Left ventricle myocardium inferior (tissue), 1 donor: ENCODE data around the gene GPR42. TPM values are rescaled to one million over a fixed set of nuclear protein-coding genes. Genes with fewer than 3 reads are reported as not detected.

Experiments used
- DNase-seq: peaks from one replicate; pipeline ENCODE4 v3.0.0-alpha.2; 2020
- H3K27ac ChIP-seq: fragments of 200-600 bp; replicated peaks from 2 replicates; pipeline ENCODE4 v1.8.0; 2021
- H3K27me3 ChIP-seq: fragments of 200-600 bp; 2 replicates; pipeline ENCODE4 v1.8.0; 2021; ENCODE audit warnings: low read depth
- H3K36me3 ChIP-seq: fragments of 200-600 bp; 2 replicates; pipeline ENCODE4 v1.8.0; 2021
- H3K4me1 ChIP-seq: fragments of 200-600 bp; 2 replicates; pipeline ENCODE4 v1.8.0; 2021
- H3K4me3 ChIP-seq: fragments of 200-600 bp; 2 replicates; pipeline ENCODE4 v1.8.0; 2021; ENCODE audit warnings: mild to moderate bottlenecking, moderate library complexity
- H3K9me3 ChIP-seq: fragments of 200-600 bp; replicated peaks from 2 replicates; pipeline ENCODE4 v1.8.0; 2021
- intact Hi-C: fragments of 100-400 bp; cut with micrococcal nuclease; formaldehyde crosslinking; loops from one replicate; pipeline ENCODE4 v1.11.0; 2022
- long read RNA-seq: library from polyadenylated mRNA; unstranded; transcript quantifications from one replicate; pipeline ENCODE4 v2.0.0, GENCODE V29; 2021
- total RNA-seq: library from RNA; stranded (reverse); fragmentation: NEBNext Ultra II Directional; extraction: Animal tissue kit (Norgen Biotek cat#: 25700); gene quantifications from one replicate; pipeline ENCODE4 v1.2.1, GENCODE V29; 2021
- TF ChIP-seq, protein P1 (sequence below): fragments of 200-600 bp; IDR thresholded peaks from 2 replicates; pipeline ENCODE4 v1.8.0; 2021; ENCODE audit warnings: antibody characterized with exemption, mild to moderate bottlenecking, borderline replicate concordance
- donor health status: DM: no; HTN: yes; CAD: no; lungs with severe emphysema.

GPR42 gene
- total RNA-seq: not detected
- long read RNA-seq: 0 reads

DNA sequence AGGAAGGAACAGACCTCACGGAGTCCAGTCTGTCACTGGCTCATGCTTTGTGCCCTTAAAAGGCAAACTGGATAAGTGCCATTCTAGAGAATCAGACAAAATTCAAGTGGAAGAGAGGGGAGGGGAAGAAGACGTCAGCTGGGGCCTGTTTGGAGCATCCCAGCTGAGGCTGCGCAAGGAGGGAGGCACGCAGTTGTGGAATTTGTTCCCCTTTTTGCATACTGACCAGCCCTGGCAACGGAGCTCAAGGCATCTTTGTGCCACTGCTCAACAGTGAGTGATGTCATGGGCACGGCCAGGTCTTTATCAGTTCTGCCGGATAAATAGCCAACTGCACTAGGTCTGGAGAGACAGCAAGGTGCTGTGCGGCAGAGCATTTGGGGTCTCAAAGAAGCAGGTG lies at the start of gene GPR42:
GPR42 (plus strand) TSS at position 347 of the 400 bp plus-strand sequence. CDS start 292 bp downstream, outside the sequence.
- intact Hi-C loops: no loop called here
- H3K27me3 ChIP-seq: peaks cover 21% of the 10 kb centered on the region
- peaks cover 3% of the 10 kb centered on the region for H3K9me3 ChIP-seq
- no peak within 1 kb of the TSS for H3K27ac ChIP-seq
- TF ChIP-seq, protein P1, sequence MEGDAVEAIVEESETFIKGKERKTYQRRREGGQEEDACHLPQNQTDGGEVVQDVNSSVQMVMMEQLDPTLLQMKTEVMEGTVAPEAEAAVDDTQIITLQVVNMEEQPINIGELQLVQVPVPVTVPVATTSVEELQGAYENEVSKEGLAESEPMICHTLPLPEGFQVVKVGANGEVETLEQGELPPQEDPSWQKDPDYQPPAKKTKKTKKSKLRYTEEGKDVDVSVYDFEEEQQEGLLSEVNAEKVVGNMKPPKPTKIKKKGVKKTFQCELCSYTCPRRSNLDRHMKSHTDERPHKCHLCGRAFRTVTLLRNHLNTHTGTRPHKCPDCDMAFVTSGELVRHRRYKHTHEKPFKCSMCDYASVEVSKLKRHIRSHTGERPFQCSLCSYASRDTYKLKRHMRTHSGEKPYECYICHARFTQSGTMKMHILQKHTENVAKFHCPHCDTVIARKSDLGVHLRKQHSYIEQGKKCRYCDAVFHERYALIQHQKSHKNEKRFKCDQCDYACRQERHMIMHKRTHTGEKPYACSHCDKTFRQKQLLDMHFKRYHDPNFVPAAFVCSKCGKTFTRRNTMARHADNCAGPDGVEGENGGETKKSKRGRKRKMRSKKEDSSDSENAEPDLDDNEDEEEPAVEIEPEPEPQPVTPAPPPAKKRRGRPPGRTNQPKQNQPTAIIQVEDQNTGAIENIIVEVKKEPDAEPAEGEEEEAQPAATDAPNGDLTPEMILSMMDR: no peak
- no peaks in the 10 kb centered on the region for H3K36me3 ChIP-seq
- no peaks in the 10 kb centered on the region for H3K4me1 ChIP-seq
- no peak within 1 kb of the TSS for H3K4me3 ChIP-seq
- no peak for DNase-seq

GRCh38 chr19:35321291-35321690 lies 49.6 kb upstream of the GPR42 start:
- peaks cover 19% of the 10 kb centered on the region for H3K27me3 ChIP-seq
- DNase-seq: no peak
- intact Hi-C loops: no loop called here
- H3K4me3 ChIP-seq: no peak overlapping the region
- peaks cover 20% of the 10 kb centered on the region for H3K4me1 ChIP-seq
- TF ChIP-seq, protein P1: no peak
- H3K27ac ChIP-seq: no peak overlapping the region
- H3K9me3 ChIP-seq: peaks cover 8% of the 10 kb centered on the region
- H3K36me3 ChIP-seq: no peaks in the 10 kb centered on the region

- intact Hi-C loops: no loop called here
- no peaks in the 10 kb centered on the region for H3K36me3 ChIP-seq
- H3K4me3 ChIP-seq: no peak overlapping the region
- no peak overlapping the region for H3K27ac ChIP-seq
- peaks cover 20% of the 10 kb centered on the region for H3K4me1 ChIP-seq
- no peak for DNase-seq
- peaks cover 8% of the 10 kb centered on the region for H3K9me3 ChIP-seq
- TF ChIP-seq, protein P1: no peak
- H3K27me3 ChIP-seq: peaks cover 25% of the 10 kb centered on the region
Measured at GRCh38 chr19:35322014-35322413, 48.9 kb upstream of the GPR42 start.

GRCh38 chr19:35327642-35328041 lies 43.2 kb upstream of the GPR42 start:
- TF ChIP-seq, protein P1: no peak
- intact Hi-C loops: no loop called here
- DNase-seq: no peak

GRCh38 chr19:35328851-35329285 lies 42.0 kb upstream of the GPR42 start, which contains the start of gene CD22:
Gene CD22 (plus strand): TSS chr19:35329187. CDS start chr19:35332041, 2,854 bp downstream.
- Histone ChIP-seq H3K27ac (no peak within 1 kb of the TSS), H3K4me3 (no peak within 1 kb of the TSS), H3K36me3 (no peaks in the 10 kb centered on the region), H3K27me3 (peaks cover 75% of the 10 kb centered on the region), H3K9me3 (no peaks in the 10 kb centered on the region), H3K4me1 (no peaks in the 10 kb centered on the region)
- no peak for DNase-seq
- intact Hi-C loops: no loop called here
- TF ChIP-seq, protein P1: no peak

More at GRCh38 chr19:35327642-35328041, 43.2 kb upstream of the GPR42 start:
- H3K9me3 ChIP-seq: no peaks in the 10 kb centered on the region
- no peak overlapping the region for H3K27ac ChIP-seq
- H3K4me3 ChIP-seq: no peak overlapping the region
- H3K4me1 ChIP-seq: no peaks in the 10 kb centered on the region
- H3K27me3 ChIP-seq: peaks cover 63% of the 10 kb centered on the region
- no peaks in the 10 kb centered on the region for H3K36me3 ChIP-seq

GRCh38 chr19:35329323-35329722 lies 41.5 kb upstream of the GPR42 start:
- no peak for DNase-seq
- peaks cover 80% of the 10 kb centered on the region for H3K27me3 ChIP-seq

More at GRCh38 chr19:35329323-35329722, 41.5 kb upstream of the GPR42 start:
- TF ChIP-seq, protein P1: no peak
- no peaks in the 10 kb centered on the region for H3K4me1 ChIP-seq
- no peaks in the 10 kb centered on the region for H3K9me3 ChIP-seq
- no peaks in the 10 kb centered on the region for H3K36me3 ChIP-seq
- no peak overlapping the region for H3K4me3 ChIP-seq
- H3K27ac ChIP-seq: no peak overlapping the region
- intact Hi-C loops: no loop called here
